Adrenal gland (tissue), 12 donors: ENCODE results near the gene PPP2R2D. TPM values are rescaled to one million over a fixed set of nuclear protein-coding genes. Genes with fewer than 3 reads are reported as not detected.

Experiments
- DNase-seq, 7 donors: peaks; one replicate each; pipeline ENCODE4 v3.0.0-alpha.2; 2019 to 2020
- H3K27ac ChIP-seq, 5 donors: fragments of 200-600 bp; sonication (generic) in 4 of 5; 1 replicate in 3 of 5; 2 replicates in 2 of 5; pipeline versions ENCODE4 v1.5.1 to v1.8.0; 2016 to 2020; ENCODE audit warnings: mild to moderate bottlenecking in 1 of 5
- H3K27me3 ChIP-seq: fragments of 200-600 bp; 2 replicates; pipeline ENCODE4 v1.8.0; 2021
- H3K36me3 ChIP-seq, 2 donors: fragments of 200-600 bp; replicated peaks in 1 of 2; 1 replicate in 1 of 2; 2 replicates in 1 of 2; pipeline versions ENCODE4 v1.5.1 to v1.8.0; 2018 to 2022
- H3K4me1 ChIP-seq, 2 donors: fragments of 200-600 bp; replicated peaks in 1 of 2; 1 replicate in 1 of 2; 2 replicates in 1 of 2; pipeline versions ENCODE4 v1.5.1 to v1.8.0; 2018 to 2021
- H3K4me3 ChIP-seq, 4 donors: fragments of 200-600 bp; sonication (generic) in 3 of 4; one replicate each; pipeline ENCODE4 v1.5.1; 2016 to 2018
- H3K9me3 ChIP-seq, 3 donors: fragments of 200-600 bp; sonication (generic) in 1 of 3; replicated peaks in 1 of 3; 1 replicate in 2 of 3; 2 replicates in 1 of 3; pipeline versions ENCODE4 v1.5.1 to v1.8.0; 2016 to 2021
- CTCF ChIP-seq, 6 experiments: fragments of 450-650 bp in 4 of 6; fragments of 200-600 bp in 2 of 6; sonication (generic) in 1 of 6; IDR thresholded peaks; 1 replicate in 5 of 6; 2 replicates in 1 of 6; pipeline versions ENCODE4 v1.5.1 to v1.8.0; 2016 to 2021; ENCODE audit warnings: antibody characterized with exemption in 6 of 6, mild to moderate bottlenecking in 2 of 6, moderate library complexity in 1 of 6
- POLR2A ChIP-seq, 2 donors: fragments of 450-650 bp; IDR thresholded peaks; one replicate each; pipeline ENCODE4 v1.6.1; 2017; ENCODE audit warnings: antibody characterized with exemption in 2 of 2, mild to moderate bottlenecking in 2 of 2, moderate library complexity in 1 of 2
- WGBS, 4 donors: extraction: QIAGEN DNeasy Blood & Tissue Kit in 2 of 4; methylation state at CpG; one replicate each; pipeline versions ENCODE4 v1.1.5 to v1.1.7; 2013 to 2017; 5-methylcytosine and 5-hydroxymethylcytosine counted together
- intact Hi-C, 2 donors: fragments of 100-400 bp; cut with DNase I; formaldehyde crosslinking; loops; one replicate each; pipeline versions ENCODE4 v1.14.1 to v1.15.0; 2022 to 2023
- polyA plus RNA-seq, 3 donors: library from polyadenylated mRNA; stranded (reverse); fragments of 200-250 nt in 2 of 3; fragments of 350-450 nt in 1 of 3; fragmentation: Illumina TruSeq in 1 of 3; extraction: RNeasy Lipid Tissue Mini Kit (QIAGEN cat#74804) in 1 of 3; gene quantifications; one replicate each; pipeline ENCODE4 v1.2.3, GENCODE V29; 2013 to 2014
- total RNA-seq, 9 donors: library from RNA; depleted of rRNA in 4 of 9; stranded (reverse); fragments of >200 nt in 4 of 9; fragments of 120-200 nt in 1 of 9; fragmentation: NEBNext Ultra II Directional in 1 of 9; extraction: Animal tissue kit (Norgen Biotek cat#: 25700) in 1 of 9; gene quantifications; one replicate each; pipeline versions ENCODE4 v1.1.0 to v1.2.4, GENCODE V29; 2013 to 2023
- donor health status: healthy with polysubstance abuse.
- donor health status: Bipolar disorder and iron deficiency.
- donor health status: DM: yes; HTN: yes; CAD: no.
- donor health status: DM: no; HTN: no; CAD: no.
- donor health status: DM: no; HTN: no; CAD: no.
- donor health status: DM: yes; HTN: yes; CAD: no.

The PPP2R2D gene
- total and polyA plus RNA-seq, 12 donors, result 37.8 to 83.2 (median 58.9) TPM

- Histone ChIP-seq H3K9me3 (no peaks in the 10 kb centered on the region), H3K27me3 (peaks cover 10% of the 10 kb centered on the region), H3K27ac (no peak overlapping the region), H3K4me3 (no peak overlapping the region), H3K4me1 (peaks cover 0 to 6% of the 10 kb centered on the region in 2 donors), H3K36me3 (no peaks in the 10 kb centered on the region)
- 79 to 83% (median 83%) methylated on average over 4 to 8 of the region's 8 CpGs for WGBS, 4 donors
- TF ChIP-seq POLR2A (IDR thresholded peaks at IDR 0.05), result no peak
- TF ChIP-seq CTCF (IDR thresholded peaks at IDR 0.05), result no peak
- intact Hi-C loops, result loop anchor here (5.0 to 10.0 kb wide), 3 partner anchors 416 to 1686 kb away; no protein-coding TSS in a partner anchor
- no peak for DNase-seq
Measured at GRCh38 chr10:131870411-131870810, 30.4 kb upstream of the PPP2R2D start.

GRCh38 chr10:131870831-131871672 is 29.8 kb upstream of the PPP2R2D start:
- Histone ChIP-seq H3K27ac (no peak overlapping the region), H3K27me3 (peaks cover 10% of the 10 kb centered on the region), H3K9me3 (no peaks in the 10 kb centered on the region), H3K4me3 (no peak overlapping the region), H3K4me1 (peaks cover 0 to 6% of the 10 kb centered on the region in 2 donors), H3K36me3 (no peaks in the 10 kb centered on the region)
- no peak for DNase-seq
- intact Hi-C loops, result loop anchor here (5.0 to 10.0 kb wide), 3 partner anchors 416 to 1686 kb away; no protein-coding TSS in a partner anchor
- no peak for TF ChIP-seq POLR2A (IDR thresholded peaks at IDR 0.05)
- no peak for TF ChIP-seq CTCF (IDR thresholded peaks at IDR 0.05)
- WGBS, 4 donors, result 68 to 81% (median 75%) methylated on average over 15 of the region's 15 CpGs

GRCh38 chr10:131871673-131872005 is 29.2 kb upstream of the PPP2R2D start:
- Histone ChIP-seq H3K4me3 (no peak overlapping the region), H3K36me3 (no peaks in the 10 kb centered on the region), H3K9me3 (no peaks in the 10 kb centered on the region), H3K27me3 (peaks cover 10% of the 10 kb centered on the region), H3K4me1 (peaks cover 0 to 6% of the 10 kb centered on the region in 2 donors), H3K27ac (no peak overlapping the region)
- intact Hi-C loops, result loop anchor here (5.0 to 10.0 kb wide), 3 partner anchors 417 to 1687 kb away; no protein-coding TSS in a partner anchor
- DNase-seq, result no peak
- no peak for TF ChIP-seq CTCF (IDR thresholded peaks at IDR 0.05)
- no peak for TF ChIP-seq POLR2A (IDR thresholded peaks at IDR 0.05)
- WGBS, 4 donors, result 60 to 80% (median 78%) methylated on average over 5 to 8 of the region's 8 CpGs

GRCh38 chr10:131872011-131872826 is 28.6 kb upstream of the PPP2R2D start:
- intact Hi-C loops, result loop anchor here (5.0 to 10.0 kb wide), 3 partner anchors 417 to 1687 kb away; no protein-coding TSS in a partner anchor
- Histone ChIP-seq H3K27ac (no peak overlapping the region), H3K36me3 (no peaks in the 10 kb centered on the region), H3K4me3 (no peak overlapping the region), H3K27me3 (peaks cover 10% of the 10 kb centered on the region), H3K4me1 (peaks cover 0 to 6% of the 10 kb centered on the region in 2 donors), H3K9me3 (no peaks in the 10 kb centered on the region)
- 84 to 85% (median 85%) methylated on average over 18 to 27 of the region's 27 CpGs for WGBS, 4 donors
- DNase-seq, result no peak
- TF ChIP-seq CTCF (IDR thresholded peaks at IDR 0.05) (no peak), POLR2A (IDR thresholded peaks at IDR 0.05) (no peak)
